HepG2 (cell line): Measurements from ENCODE around the gene KIRREL3. TPM values are rescaled to one million over a fixed set of nuclear protein-coding genes. Genes with fewer than 3 reads are reported as not detected.

Experiments
- ATAC-seq: fragments of 200-7000 bp; cut with Tn5 transposase; 3 replicates; pipeline ENCODE4 v1.9.1; 2020; ENCODE audit warnings: mild to moderate bottlenecking, moderate library complexity
- BruUV-seq: library from RNA; stranded (reverse); fragments of 400-500 nt; replicated peaks from 2 replicates; lab custom pipeline; 2021; lab: Mats Ljungman, UMichigan
- CTCF ChIA-PET: fragments of 300-600 bp; formaldehyde crosslinking; extraction: SDS; loops from one replicate; lab custom pipeline; 2021; ENCODE audit warnings: low total read pairs, inconsistent platforms, low intra/inter-chr PET ratio; lab: Yijun Ruan, JAX
- POLR2A ChIA-PET: fragments of 350-600 bp; sonication (Branson Sonifier 250); formaldehyde crosslinking; loops from one replicate; lab custom pipeline; 2020; ENCODE audit warnings: antibody characterized with exemption, inconsistent platforms; lab: Yijun Ruan, JAX
- DNase-seq: peaks from one replicate; pipeline ENCODE4 v3.0.0-alpha.2; 2015; ENCODE audit warnings: low spot score
- FAIRE-seq: peaks from 3 replicates; lab custom pipeline; 2011; peaks lifted over from hg19 to GRCh38; lab: Jason Lieb, UNC
- H2AFZ ChIP-seq: one replicate; pipeline ENCODE4 v1.6.1; 2011; ENCODE audit warnings: low read length, inconsistent platforms
- H3K27ac ChIP-seq: fragments of 300-600 bp; 3 replicates; pipeline ENCODE4 v1.8.0; 2011; ENCODE audit warnings: mixed run types, mild to moderate bottlenecking, mixed read lengths, low read length, inconsistent platforms; ENCODE audit not compliant: insufficient read depth; ENCODE audit errors: extremely low read length
- H3K27me3 ChIP-seq, 2 experiments: fragments of 200-600 bp in 1 of 2; 2 replicates in 1 of 2; 3 replicates in 1 of 2; pipeline versions ENCODE4 v1.6.0 to v1.8.0; 2011; ENCODE audit warnings: low read length in 2 of 2, mild to moderate bottlenecking in 2 of 2, moderate library complexity in 2 of 2, inconsistent platforms in 1 of 2; ENCODE audit not compliant: insufficient read depth in 2 of 2, control insufficient read depth in 1 of 2
- H3K36me3 ChIP-seq, 2 experiments: fragments of 200-600 bp in 1 of 2; replicated peaks in 1 of 2; 2 replicates in 1 of 2; 3 replicates in 1 of 2; pipeline versions ENCODE4 v1.5.1 to v1.8.0; 2011; ENCODE audit warnings: low read length in 2 of 2, inconsistent platforms in 1 of 2; ENCODE audit not compliant: insufficient read depth in 2 of 2, control insufficient read depth in 1 of 2
- H3K4me1 ChIP-seq: 2 replicates; pipeline ENCODE4 v1.5.1; 2012; ENCODE audit warnings: low read length, inconsistent platforms; ENCODE audit not compliant: insufficient read depth
- H3K4me2 ChIP-seq: 2 replicates; pipeline ENCODE4 v1.6.0; 2011; ENCODE audit warnings: low read depth, low read length, inconsistent platforms
- H3K4me3 ChIP-seq, 3 experiments: fragments of 200-600 bp in 1 of 3; sonication (generic), shearing (Covaris generic) in 1 of 3; replicated peaks in 1 of 3; 2 replicates each; pipeline ENCODE4 v1.5.1; 2011 to 2016; ENCODE audit warnings: low read length in 3 of 3, inconsistent platforms in 2 of 3, low read depth in 2 of 3, mild to moderate bottlenecking in 2 of 3, control low read depth in 1 of 3, mixed read lengths in 1 of 3; ENCODE audit not compliant: insufficient read depth in 1 of 3
- H3K79me2 ChIP-seq: one replicate; pipeline ENCODE4 v1.6.1; 2011; ENCODE audit warnings: low read length, inconsistent platforms; ENCODE audit not compliant: insufficient read depth
- H3K9ac ChIP-seq: 2 replicates; pipeline ENCODE4 v1.6.0; 2011; ENCODE audit warnings: mild to moderate bottlenecking, low read depth, low read length, inconsistent platforms; ENCODE audit not compliant: insufficient read depth
- H3K9me3 ChIP-seq: 2 replicates; pipeline ENCODE4 v1.5.1; 2012; ENCODE audit warnings: mild to moderate bottlenecking, low read length
- H4K20me1 ChIP-seq: 2 replicates; pipeline ENCODE4 v1.6.0; 2011; ENCODE audit warnings: inconsistent platforms, mild to moderate bottlenecking, low read length, moderate library complexity; ENCODE audit not compliant: insufficient read depth
- ATF7 ChIP-seq, 2 experiments: fragments of 450-650 bp in 1 of 2; sonication (generic) in 1 of 2; formaldehyde crosslinking in 1 of 2; IDR thresholded peaks; 2 replicates each; pipeline versions ENCODE4 v1.4.0 to v1.6.1; 2016 to 2020; ENCODE audit warnings: antibody characterized with exemption in 1 of 2, mild to moderate bottlenecking in 1 of 2, missing genetic modification reagents in 1 of 2
- CREB1 ChIP-seq, 2 experiments: fragments of 450-650 bp in 1 of 2; IDR thresholded peaks; 2 replicates each; pipeline ENCODE4 v1.6.1; 2016 to 2017; ENCODE audit warnings: control low read depth in 1 of 2, mild to moderate bottlenecking in 1 of 2, missing compliant biosample characterization in 1 of 2, missing genetic modification characterization in 1 of 2
- FLYWCH1 ChIP-seq: sonication (generic); formaldehyde crosslinking; IDR thresholded peaks from 2 replicates; pipeline ENCODE4 v1.8.1; 2023; ENCODE audit warnings: mild to moderate bottlenecking, missing genetic modification reagents
- HDAC1 ChIP-seq: sonication (generic); formaldehyde crosslinking; IDR thresholded peaks from 2 replicates; pipeline ENCODE4 v1.5.1; 2020; ENCODE audit warnings: mild to moderate bottlenecking, missing genetic modification reagents
- HOXA5 ChIP-seq: sonication (generic); formaldehyde crosslinking; IDR thresholded peaks from 2 replicates; pipeline ENCODE4 v1.4.0; 2020; ENCODE audit warnings: missing genetic modification reagents
- KLF15 ChIP-seq: sonication (generic); formaldehyde crosslinking; IDR thresholded peaks from 2 replicates; pipeline ENCODE4 v1.8.1; 2023; ENCODE audit warnings: borderline replicate concordance, mild to moderate bottlenecking, inconsistent platforms, missing genetic modification reagents, mixed read lengths
- ZFP36L2 ChIP-seq: sonication (generic); formaldehyde crosslinking; IDR thresholded peaks from 2 replicates; pipeline ENCODE4 v1.4.0; 2020; ENCODE audit warnings: missing genetic modification reagents
- ZNF496 ChIP-seq: sonication (generic); formaldehyde crosslinking; IDR thresholded peaks from 2 replicates; pipeline ENCODE4 v1.8.1; 2023; ENCODE audit warnings: mild to moderate bottlenecking, moderate library complexity, missing genetic modification reagents; ENCODE audit not compliant: insufficient replicate concordance
- ZNF572 ChIP-seq: sonication (generic); formaldehyde crosslinking; IDR thresholded peaks from 2 replicates; pipeline ENCODE4 v1.5.1; 2020; ENCODE audit warnings: mild to moderate bottlenecking, missing genetic modification reagents
- ZNF644 ChIP-seq: IDR thresholded peaks from 2 replicates; pipeline ENCODE4 v1.6.1; 2016; ENCODE audit warnings: low read depth
- ZNF709 ChIP-seq: sonication (generic); formaldehyde crosslinking; IDR thresholded peaks from 2 replicates; pipeline ENCODE4 v1.5.0; 2020; ENCODE audit warnings: mild to moderate bottlenecking, missing genetic modification reagents
- ZNF816 ChIP-seq: sonication (generic); formaldehyde crosslinking; IDR thresholded peaks from 2 replicates; pipeline ENCODE4 v1.8.0; 2022; ENCODE audit warnings: missing genetic modification reagents, mild to moderate bottlenecking, borderline replicate concordance
- WGBS: methylation state at CpG from one replicate; pipeline ENCODE4 v1.1.6; 2017; ENCODE audit warnings: low lambda C conversion rate; 5-methylcytosine and 5-hydroxymethylcytosine counted together
- in situ Hi-C: cut with HindIII; loops from 2 replicates; pipeline ENCODE4 v1.10.0; 2017; ENCODE audit warnings: low pct_unique_long_range_greater_than_20kb; ENCODE audit not compliant: extremely low pct_ligation_motif_present
- intact Hi-C: fragments of 100-400 bp; cut with micrococcal nuclease; formaldehyde crosslinking; loops from one replicate; pipeline ENCODE4 v1.10.0; 2022; ENCODE audit not compliant: unreplicated experiment
- polyA plus RNA-seq, 8 experiments: library from polyadenylated mRNA; depleted of rRNA in 3 of 8; stranded (reverse) in 7 of 8; unstranded in 1 of 8; fragments of >200 nt; fragmentation: Illumina TruSeq in 4 of 8; extraction: Trizol in 4 of 8; gene quantifications; 2 replicates each; pipeline versions ENCODE4 v1.2.1 to v1.2.3, GENCODE V29; 2011 to 2016; ENCODE audit warnings: low read depth in 4 of 8, missing spikeins in 1 of 8, mixed read lengths in 1 of 8; ENCODE audit not compliant: insufficient read depth in 1 of 8
- total RNA-seq, 5 experiments: library from RNA; depleted of rRNA; stranded (reverse); fragments of >200 nt; fragmentation: Illumina TruSeq; extraction: Trizol; gene quantifications; 2 replicates each; pipeline ENCODE4 v1.2.3, GENCODE V29; 2016; ENCODE audit warnings: low read depth in 1 of 5
- TF ChIP-seq, protein P1 (sequence below): sonication (generic); formaldehyde crosslinking; IDR thresholded peaks from 2 replicates; pipeline ENCODE4 v1.4.0; 2020; ENCODE audit warnings: mild to moderate bottlenecking, missing genetic modification reagents
- TF ChIP-seq, protein P2 (sequence below): sonication (generic); formaldehyde crosslinking; IDR thresholded peaks from 2 replicates; pipeline ENCODE4 v1.5.1; 2020; ENCODE audit warnings: missing genetic modification reagents, mild to moderate bottlenecking, borderline replicate concordance

Gene KIRREL3
- total and polyA plus RNA-seq, 2 of the 13 experiments (the other 11 are each of a cell fraction or from before 2014, with no cell fraction given), result not detected

DNA sequence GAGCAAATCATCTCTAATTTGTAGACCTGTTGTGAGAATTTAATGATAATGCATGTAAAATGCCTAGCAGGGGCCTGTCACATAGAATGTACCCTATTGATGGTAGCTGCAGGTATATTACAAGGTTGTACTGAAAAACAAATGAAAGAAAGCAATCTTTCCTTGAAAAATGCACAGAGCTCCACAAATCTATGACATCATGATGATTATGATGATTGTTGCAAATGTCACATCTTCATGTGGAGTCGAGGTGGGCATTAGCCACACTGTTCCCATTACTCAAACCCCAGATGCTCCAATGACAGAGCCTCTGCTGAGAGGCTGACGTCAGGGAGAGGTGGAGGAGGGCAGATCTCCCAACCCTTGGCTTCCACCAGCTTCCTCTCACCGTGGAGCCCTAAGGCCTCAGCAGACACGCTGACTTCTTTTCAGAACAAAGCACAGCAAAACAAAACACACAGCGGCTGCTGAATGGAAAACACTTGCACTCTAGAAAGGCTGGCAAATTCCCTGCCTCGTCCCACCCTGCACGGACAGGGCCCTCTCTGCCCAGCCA, 298.3 kb downstream of the KIRREL3 start:
- CTCF ChIA-PET, result no interaction called here
- WGBS, result 2% methylated on average over 6 of the region's 7 CpGs

DNA sequence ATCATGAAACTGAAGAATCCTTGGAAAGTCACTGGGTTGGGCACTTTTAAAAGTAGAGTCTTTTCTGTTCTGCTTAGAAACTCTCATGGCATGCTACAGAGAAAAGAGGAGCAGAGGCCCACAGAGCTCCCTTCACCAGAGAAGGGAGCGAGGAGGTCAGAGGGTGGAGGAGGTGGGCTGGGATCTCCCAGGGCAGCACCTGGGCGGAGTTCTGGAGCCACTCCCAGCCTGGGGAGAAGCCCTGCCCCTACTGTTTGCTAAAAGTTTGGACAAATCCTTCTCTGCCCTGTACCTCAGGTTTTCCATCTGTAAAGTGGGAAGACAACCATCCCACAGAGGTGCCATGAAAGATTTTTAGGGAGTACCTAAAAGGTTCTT, 299.1 kb downstream of the KIRREL3 start:
- Histone ChIP-seq H3K79me2 (no peaks in the 10 kb centered on the region), H3K9me3 (no peaks in the 10 kb centered on the region), H3K27ac (no peak overlapping the region), H2AFZ (no peak overlapping the region), H3K9ac (no peak overlapping the region), H3K36me3 (no peaks in the 10 kb centered on the region), H3K4me3 (no peak overlapping the region), H3K4me2 (no peak overlapping the region), H4K20me1 (no peaks in the 10 kb centered on the region), H3K4me1 (no peaks in the 10 kb centered on the region), H3K27me3 (peaks cover 0 to 40% of the 10 kb centered on the region in 2 experiments; a peak in 4 of 5 replicates)
- ChIA-PET POLR2A (no interaction called here), CTCF (no interaction called here)
- in situ Hi-C loops (no loop called here), intact Hi-C loops (no loop called here)
- WGBS, result 0% methylated on average over 2 of the region's 2 CpGs
- ATAC-seq (no peak), FAIRE-seq (no peak), DNase-seq (no peak)
- BruUV-seq, result no TSS peak
- TF ChIP-seq ZNF816 (no peak), FLYWCH1 (CRISPR knock-in tag) (no peak), ZNF496 (CRISPR knock-in tag) (no peak), HOXA5 (CRISPR knock-in tag) (no peak), KLF15 (no peak), ZNF572 (no peak), ZFP36L2 (CRISPR knock-in tag) (no peak), ZNF709 (CRISPR knock-in tag) (no peak), HDAC1 (no peak), ZNF644 (CRISPR knock-in tag) (no peak)
- TF ChIP-seq, protein P1, sequence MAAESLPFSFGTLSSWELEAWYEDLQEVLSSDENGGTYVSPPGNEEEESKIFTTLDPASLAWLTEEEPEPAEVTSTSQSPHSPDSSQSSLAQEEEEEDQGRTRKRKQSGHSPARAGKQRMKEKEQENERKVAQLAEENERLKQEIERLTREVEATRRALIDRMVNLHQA (CRISPR knock-in tag), result no peak

More for the DNA sequence above, 298.3 kb downstream of the KIRREL3 start:
- no peaks in the 10 kb centered on the region for H3K4me1 ChIP-seq
- intact Hi-C loops, result no loop called here
- no peak for DNase-seq
- in situ Hi-C loops, result no loop called here
- no peak for ATAC-seq
- no peaks in the 10 kb centered on the region for H3K36me3 ChIP-seq
- no TSS peak for BruUV-seq
- H2AFZ ChIP-seq, result no peak overlapping the region
- H3K27ac ChIP-seq, result no peak overlapping the region
- no peaks in the 10 kb centered on the region for H3K9me3 ChIP-seq
- H3K27me3 ChIP-seq, result peaks cover 0 to 37% of the 10 kb centered on the region in 2 experiments; a peak in 2 of 5 replicates
- H3K4me2 ChIP-seq, result no peak overlapping the region
- POLR2A ChIA-PET, result no interaction called here
- no peaks in the 10 kb centered on the region for H4K20me1 ChIP-seq
- no peaks in the 10 kb centered on the region for H3K79me2 ChIP-seq
- H3K9ac ChIP-seq, result no peak overlapping the region
- no peak for FAIRE-seq
- TF ChIP-seq ATF7 (IDR thresholded peaks at IDR 0.05) (peak; percentile 59), ATF7 (CRISPR knock-in tag; IDR thresholded peaks at IDR 0.05) (no peak), CREB1 (IDR thresholded peaks at IDR 0.05) (peak; percentile 72), CREB1 (CRISPR knock-in tag; IDR thresholded peaks at IDR 0.05) (no peak)
- TF ChIP-seq, protein P2, sequence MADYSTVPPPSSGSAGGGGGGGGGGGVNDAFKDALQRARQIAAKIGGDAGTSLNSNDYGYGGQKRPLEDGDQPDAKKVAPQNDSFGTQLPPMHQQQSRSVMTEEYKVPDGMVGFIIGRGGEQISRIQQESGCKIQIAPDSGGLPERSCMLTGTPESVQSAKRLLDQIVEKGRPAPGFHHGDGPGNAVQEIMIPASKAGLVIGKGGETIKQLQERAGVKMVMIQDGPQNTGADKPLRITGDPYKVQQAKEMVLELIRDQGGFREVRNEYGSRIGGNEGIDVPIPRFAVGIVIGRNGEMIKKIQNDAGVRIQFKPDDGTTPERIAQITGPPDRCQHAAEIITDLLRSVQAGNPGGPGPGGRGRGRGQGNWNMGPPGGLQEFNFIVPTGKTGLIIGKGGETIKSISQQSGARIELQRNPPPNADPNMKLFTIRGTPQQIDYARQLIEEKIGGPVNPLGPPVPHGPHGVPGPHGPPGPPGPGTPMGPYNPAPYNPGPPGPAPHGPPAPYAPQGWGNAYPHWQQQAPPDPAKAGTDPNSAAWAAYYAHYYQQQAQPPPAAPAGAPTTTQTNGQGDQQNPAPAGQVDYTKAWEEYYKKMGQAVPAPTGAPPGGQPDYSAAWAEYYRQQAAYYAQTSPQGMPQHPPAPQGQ (CRISPR knock-in tag), result no peak
- H3K4me3 ChIP-seq, result no peak overlapping the region
